GM12878 (cell line): Measurements from ENCODE around the gene NDST4.

Source experiments
- CTCF ChIP-seq, 3 experiments: IDR thresholded peaks in 2 of 3; conservative IDR thresholded peaks in 1 of 3; 2 replicates each; pipeline ENCODE4 v1.5.1; 2011; ENCODE audit warnings: low read depth in 3 of 3, low read length in 3 of 3, mild to moderate bottlenecking in 3 of 3, control low read depth in 2 of 3, moderate library complexity in 2 of 3, inconsistent platforms in 1 of 3, mixed read lengths in 1 of 3; ENCODE audit not compliant: control insufficient read depth in 2 of 3, insufficient read depth in 1 of 3; ENCODE audit errors: extremely low read depth in 1 of 3
- EGR1 ChIP-seq, 2 experiments: IDR thresholded peaks; 1 replicate in 1 of 2; 2 replicates in 1 of 2; pipeline ENCODE4 v1.6.1; 2011 to 2012; ENCODE audit warnings: low read depth in 2 of 2, low read length in 2 of 2, borderline replicate concordance in 1 of 2, mild to moderate bottlenecking in 1 of 2, moderate library complexity in 1 of 2
- EP300 ChIP-seq, 2 experiments: fragments of 150-350 bp in 1 of 2; IDR thresholded peaks; 2 replicates each; pipeline ENCODE4 v1.6.1; 2011 to 2012; ENCODE audit warnings: low read depth in 2 of 2, low read length in 2 of 2, borderline replicate concordance in 1 of 2, improper control_type of control experiment in 1 of 2, inconsistent platforms in 1 of 2; ENCODE audit not compliant: control insufficient read depth in 1 of 2
- EZH2 ChIP-seq: IDR thresholded peaks from 2 replicates; pipeline ENCODE4 v1.6.1; 2012; ENCODE audit warnings: low read depth, mild to moderate bottlenecking, control low read depth, inconsistent platforms, low read length, borderline replicate concordance; ENCODE audit not compliant: control insufficient read depth
- NFIC ChIP-seq: IDR thresholded peaks from 2 replicates; pipeline ENCODE4 v1.6.1; 2012; ENCODE audit warnings: low read depth, mild to moderate bottlenecking, inconsistent platforms, low read length, moderate library complexity
- POLR2AphosphoS5 ChIP-seq: IDR thresholded peaks from 2 replicates; pipeline ENCODE4 v1.6.1; 2011; ENCODE audit warnings: mild to moderate bottlenecking, low read length, inconsistent platforms
- RCOR1 ChIP-seq: conservative IDR thresholded peaks from 2 replicates; pipeline ENCODE4 v1.6.1; 2012; ENCODE audit warnings: low read depth, low read length, improper control_type of control experiment
- SP1 ChIP-seq: IDR thresholded peaks from one replicate; pipeline ENCODE4 v1.6.1; 2011; ENCODE audit warnings: low read depth, low read length
- TARDBP ChIP-seq: IDR thresholded peaks from 2 replicates; pipeline ENCODE4 v1.6.1; 2016; ENCODE audit warnings: borderline replicate concordance
- USF1 ChIP-seq: IDR thresholded peaks from 2 replicates; pipeline ENCODE4 v1.6.1; 2011; ENCODE audit warnings: borderline replicate concordance, low read depth, mild to moderate bottlenecking, moderate library complexity, mixed read lengths, low read length; ENCODE audit not compliant: insufficient read depth; ENCODE audit errors: extremely low read length
- TF ChIP-seq, protein P1 (sequence below): fragments of 450-650 bp; IDR thresholded peaks from 2 replicates; pipeline ENCODE4 v1.6.1; 2018; ENCODE audit warnings: mild to moderate bottlenecking, low read depth, moderate library complexity; ENCODE audit not compliant: partially characterized antibody
- TF ChIP-seq, protein P2 (sequence below): fragments of 450-650 bp; formaldehyde crosslinking; IDR thresholded peaks from 2 replicates; pipeline ENCODE4 v1.4.0; 2020; ENCODE audit warnings: mild to moderate bottlenecking, moderate library complexity

- TF ChIP-seq EP300 (IDR thresholded peaks at IDR 0.05; ENCODE audit: borderline replicate concordance in 1 of 2, control insufficient read depth in 1 of 2, low read depth in 2 of 2, low read length in 2 of 2), result no peak
- TF ChIP-seq NFIC, result peak; percentile 27; the same call in 1 of the 2 replicates
- TF ChIP-seq CTCF (IDR thresholded peaks at IDR 0.05 in 2 of 3, conservative IDR thresholded peaks at IDR 0.05 in 1 of 3; ENCODE audit: control insufficient read depth in 2 of 3, extremely low read depth in 1 of 3, insufficient read depth in 1 of 3, low read depth in 3 of 3, low read length in 3 of 3), result no peak
- TF ChIP-seq, protein P1, sequence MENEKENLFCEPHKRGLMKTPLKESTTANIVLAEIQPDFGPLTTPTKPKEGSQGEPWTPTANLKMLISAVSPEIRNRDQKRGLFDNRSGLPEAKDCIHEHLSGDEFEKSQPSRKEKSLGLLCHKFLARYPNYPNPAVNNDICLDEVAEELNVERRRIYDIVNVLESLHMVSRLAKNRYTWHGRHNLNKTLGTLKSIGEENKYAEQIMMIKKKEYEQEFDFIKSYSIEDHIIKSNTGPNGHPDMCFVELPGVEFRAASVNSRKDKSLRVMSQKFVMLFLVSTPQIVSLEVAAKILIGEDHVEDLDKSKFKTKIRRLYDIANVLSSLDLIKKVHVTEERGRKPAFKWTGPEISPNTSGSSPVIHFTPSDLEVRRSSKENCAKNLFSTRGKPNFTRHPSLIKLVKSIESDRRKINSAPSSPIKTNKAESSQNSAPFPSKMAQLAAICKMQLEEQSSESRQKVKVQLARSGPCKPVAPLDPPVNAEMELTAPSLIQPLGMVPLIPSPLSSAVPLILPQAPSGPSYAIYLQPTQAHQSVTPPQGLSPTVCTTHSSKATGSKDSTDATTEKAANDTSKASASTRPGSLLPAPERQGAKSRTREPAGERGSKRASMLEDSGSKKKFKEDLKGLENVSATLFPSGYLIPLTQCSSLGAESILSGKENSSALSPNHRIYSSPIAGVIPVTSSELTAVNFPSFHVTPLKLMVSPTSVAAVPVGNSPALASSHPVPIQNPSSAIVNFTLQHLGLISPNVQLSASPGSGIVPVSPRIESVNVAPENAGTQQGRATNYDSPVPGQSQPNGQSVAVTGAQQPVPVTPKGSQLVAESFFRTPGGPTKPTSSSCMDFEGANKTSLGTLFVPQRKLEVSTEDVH, result no peak
- TF ChIP-seq RCOR1, result no peak
- no peak for TF ChIP-seq USF1
- no peak for TF ChIP-seq EZH2
- TF ChIP-seq POLR2AphosphoS5, result no peak
- TF ChIP-seq EGR1 (IDR thresholded peaks at IDR 0.05; ENCODE audit: borderline replicate concordance in 1 of 2, low read depth in 2 of 2, low read length in 2 of 2), result no peak
- TF ChIP-seq, protein P2, sequence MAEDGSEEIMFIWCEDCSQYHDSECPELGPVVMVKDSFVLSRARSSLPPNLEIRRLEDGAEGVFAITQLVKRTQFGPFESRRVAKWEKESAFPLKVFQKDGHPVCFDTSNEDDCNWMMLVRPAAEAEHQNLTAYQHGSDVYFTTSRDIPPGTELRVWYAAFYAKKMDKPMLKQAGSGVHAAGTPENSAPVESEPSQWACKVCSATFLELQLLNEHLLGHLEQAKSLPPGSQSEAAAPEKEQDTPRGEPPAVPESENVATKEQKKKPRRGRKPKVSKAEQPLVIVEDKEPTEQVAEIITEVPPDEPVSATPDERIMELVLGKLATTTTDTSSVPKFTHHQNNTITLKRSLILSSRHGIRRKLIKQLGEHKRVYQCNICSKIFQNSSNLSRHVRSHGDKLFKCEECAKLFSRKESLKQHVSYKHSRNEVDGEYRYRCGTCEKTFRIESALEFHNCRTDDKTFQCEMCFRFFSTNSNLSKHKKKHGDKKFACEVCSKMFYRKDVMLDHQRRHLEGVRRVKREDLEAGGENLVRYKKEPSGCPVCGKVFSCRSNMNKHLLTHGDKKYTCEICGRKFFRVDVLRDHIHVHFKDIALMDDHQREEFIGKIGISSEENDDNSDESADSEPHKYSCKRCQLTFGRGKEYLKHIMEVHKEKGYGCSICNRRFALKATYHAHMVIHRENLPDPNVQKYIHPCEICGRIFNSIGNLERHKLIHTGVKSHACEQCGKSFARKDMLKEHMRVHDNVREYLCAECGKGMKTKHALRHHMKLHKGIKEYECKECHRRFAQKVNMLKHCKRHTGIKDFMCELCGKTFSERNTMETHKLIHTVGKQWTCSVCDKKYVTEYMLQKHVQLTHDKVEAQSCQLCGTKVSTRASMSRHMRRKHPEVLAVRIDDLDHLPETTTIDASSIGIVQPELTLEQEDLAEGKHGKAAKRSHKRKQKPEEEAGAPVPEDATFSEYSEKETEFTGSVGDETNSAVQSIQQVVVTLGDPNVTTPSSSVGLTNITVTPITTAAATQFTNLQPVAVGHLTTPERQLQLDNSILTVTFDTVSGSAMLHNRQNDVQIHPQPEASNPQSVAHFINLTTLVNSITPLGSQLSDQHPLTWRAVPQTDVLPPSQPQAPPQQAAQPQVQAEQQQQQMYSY, result no peak
- TF ChIP-seq TARDBP, result no peak
- no peak for TF ChIP-seq SP1
Observed at GRCh38 chr4:114866901-114867670, 246.3 kb downstream of the NDST4 start.
